HL-60/S4 treated with retinoic acid at 250 ng/mL for 4 days and 3 days (cell line): ENCODE data around the gene G6PC2.
"Not testable (repeated sequence)": the region's sequence is repeated elsewhere in the genome, so short reads cannot be mapped to it uniquely, and the experiment has no call there.

Source experiments
- in situ Hi-C: fragments of 300-500 bp; cut with MboI; formaldehyde crosslinking; loops from 2 replicates; pipeline ENCODE4 v1.7.0; 2022; ENCODE audit warnings: low sequenced_read_pairs

The G6PC2 gene

GRCh38 chr2:168903888-168904287 is 2.8 kb downstream of the G6PC2 start:
- in situ Hi-C loops, result loop anchor here (25.0 kb wide), 2 partner anchors 567 to 767 kb away; no protein-coding TSS in a partner anchor

- in situ Hi-C loops, result loop anchor here (25.0 kb wide), 2 partner anchors 567 to 767 kb away; no protein-coding TSS in a partner anchor
Measured at GRCh38 chr2:168904358-168904757, 3.3 kb downstream of the G6PC2 start.

GRCh38 chr2:168907940-168908662 is 7.0 kb downstream of the G6PC2 start:
- in situ Hi-C loops, result loop anchor here (25.0 kb wide), 2 partner anchors 571 to 771 kb away; no protein-coding TSS in a partner anchor

- in situ Hi-C loops, result loop anchor here (25.0 kb wide), 2 partner anchors 573 to 773 kb away; no protein-coding TSS in a partner anchor
Measured at GRCh38 chr2:168910330-168910729, 9.2 kb downstream of the G6PC2 start.

- in situ Hi-C loops, result loop anchor here (25.0 kb wide), 2 partner anchors 575 to 775 kb away; no protein-coding TSS in a partner anchor
Measured at GRCh38 chr2:168912466-168912865, 11.4 kb downstream of the G6PC2 start.

GRCh38 chr2:168912901-168913369 is 11.8 kb downstream of the G6PC2 start:
- in situ Hi-C loops, result loop anchor here (25.0 kb wide), 2 partner anchors 576 to 776 kb away; no protein-coding TSS in a partner anchor

- in situ Hi-C loops, result loop anchor here (25.0 kb wide), 2 partner anchors 576 to 776 kb away; no protein-coding TSS in a partner anchor
Measured at GRCh38 chr2:168913495-168913894, 12.4 kb downstream of the G6PC2 start.

- in situ Hi-C loops, result loop anchor here (25.0 kb wide), 2 partner anchors 578 to 778 kb away; no protein-coding TSS in a partner anchor
Measured at GRCh38 chr2:168915441-168916330, 14.6 kb downstream of the G6PC2 start.

- in situ Hi-C loops, result loop anchor here (25.0 kb wide), 2 partner anchors 579 to 779 kb away; no protein-coding TSS in a partner anchor
Measured at GRCh38 chr2:168916331-168916675, 15.2 kb downstream of the G6PC2 start.

GRCh38 chr2:168920504-168921157 is 19.5 kb downstream of the G6PC2 start:
- in situ Hi-C loops, result loop anchor here (25.0 kb wide), 2 partner anchors 583 to 783 kb away; no protein-coding TSS in a partner anchor

GRCh38 chr2:168926621-168927386 is 25.7 kb downstream of the G6PC2 start:
- in situ Hi-C loops, result no loop called here

GRCh38 chr2:168928113-168928831 is 27.2 kb downstream of the G6PC2 start:
- in situ Hi-C loops, result no loop called here

- in situ Hi-C loops, result no loop called here
Measured at GRCh38 chr2:168929031-168929430, 27.9 kb downstream of the G6PC2 start.

- in situ Hi-C loops, result no loop called here
Measured at GRCh38 chr2:168930242-168930641, 29.2 kb downstream of the G6PC2 start.

GRCh38 chr2:168932174-168932573 is 31.1 kb downstream of the G6PC2 start:
- in situ Hi-C loops, result not testable (repeated sequence)

GRCh38 chr2:168934826-168935225 is 33.7 kb downstream of the G6PC2 start:
- in situ Hi-C loops, result no loop called here

GRCh38 chr2:168935810-168936581 is 34.9 kb downstream of the G6PC2 start:
- in situ Hi-C loops, result no loop called here

GRCh38 chr2:168939061-168939460 is 38.0 kb downstream of the G6PC2 start:
- in situ Hi-C loops, result no loop called here
